ENCODE data around the gene BBLN.

Gene BBLN

DNA sequence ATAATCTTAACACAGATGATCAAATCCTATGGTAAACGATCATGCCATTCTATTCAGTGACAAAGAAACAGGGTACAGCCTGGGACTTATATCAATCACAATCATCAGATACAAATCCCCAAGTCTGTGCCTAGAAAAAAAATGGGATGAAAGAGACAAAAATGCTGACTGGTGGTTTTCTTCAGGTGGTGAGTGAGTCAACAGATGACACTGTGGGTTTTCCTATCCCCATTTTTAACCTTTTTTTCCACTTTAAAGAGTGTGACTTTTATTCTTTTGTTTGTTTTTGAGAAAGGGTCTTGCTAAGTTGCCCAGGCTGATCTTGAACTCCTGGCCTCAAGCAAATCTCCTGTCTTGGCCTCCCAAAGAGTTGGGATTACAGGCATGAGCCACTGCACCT lies 28.1 kb downstream of the BBLN start:
- no peak for DNase-seq (ENCODE audit: low read depth)
- H3K4me3 ChIP-seq (ENCODE audit: low read depth, low read length) = no peak overlapping the region
- TF ChIP-seq, protein P1, sequence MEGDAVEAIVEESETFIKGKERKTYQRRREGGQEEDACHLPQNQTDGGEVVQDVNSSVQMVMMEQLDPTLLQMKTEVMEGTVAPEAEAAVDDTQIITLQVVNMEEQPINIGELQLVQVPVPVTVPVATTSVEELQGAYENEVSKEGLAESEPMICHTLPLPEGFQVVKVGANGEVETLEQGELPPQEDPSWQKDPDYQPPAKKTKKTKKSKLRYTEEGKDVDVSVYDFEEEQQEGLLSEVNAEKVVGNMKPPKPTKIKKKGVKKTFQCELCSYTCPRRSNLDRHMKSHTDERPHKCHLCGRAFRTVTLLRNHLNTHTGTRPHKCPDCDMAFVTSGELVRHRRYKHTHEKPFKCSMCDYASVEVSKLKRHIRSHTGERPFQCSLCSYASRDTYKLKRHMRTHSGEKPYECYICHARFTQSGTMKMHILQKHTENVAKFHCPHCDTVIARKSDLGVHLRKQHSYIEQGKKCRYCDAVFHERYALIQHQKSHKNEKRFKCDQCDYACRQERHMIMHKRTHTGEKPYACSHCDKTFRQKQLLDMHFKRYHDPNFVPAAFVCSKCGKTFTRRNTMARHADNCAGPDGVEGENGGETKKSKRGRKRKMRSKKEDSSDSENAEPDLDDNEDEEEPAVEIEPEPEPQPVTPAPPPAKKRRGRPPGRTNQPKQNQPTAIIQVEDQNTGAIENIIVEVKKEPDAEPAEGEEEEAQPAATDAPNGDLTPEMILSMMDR (IDR thresholded peaks at IDR 0.05; ENCODE audit: low read depth, low read length, missing control alignments) = no peak

DNA sequence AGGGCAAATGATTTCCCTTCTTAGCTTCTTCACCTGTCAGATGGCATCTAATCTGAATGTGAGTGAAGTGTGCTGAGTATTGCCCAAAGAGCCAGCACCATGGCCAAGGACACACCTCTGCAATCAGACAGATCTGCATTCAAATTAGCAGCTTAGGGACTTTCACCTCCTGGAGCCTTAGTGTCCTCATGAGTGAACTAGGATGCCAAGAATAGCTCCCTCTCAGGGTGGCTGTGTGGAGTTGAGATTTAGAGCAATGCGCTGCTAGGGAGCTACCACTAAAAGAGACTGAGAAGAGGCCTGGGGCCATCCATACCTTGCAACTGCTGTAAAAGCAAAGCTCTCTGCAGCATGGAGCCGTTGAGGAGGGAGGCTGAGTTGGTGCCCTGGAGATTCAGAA lies 29.9 kb downstream of the BBLN start:
- TF ChIP-seq, protein P1 (IDR thresholded peaks at IDR 0.05; ENCODE audit: low read depth, low read length, missing control alignments) = peak; percentile 7
- peak overlapping the region; percentile 69 for H3K4me3 ChIP-seq (ENCODE audit: low read depth, low read length)
- no peak for DNase-seq (ENCODE audit: low read depth)

DNA sequence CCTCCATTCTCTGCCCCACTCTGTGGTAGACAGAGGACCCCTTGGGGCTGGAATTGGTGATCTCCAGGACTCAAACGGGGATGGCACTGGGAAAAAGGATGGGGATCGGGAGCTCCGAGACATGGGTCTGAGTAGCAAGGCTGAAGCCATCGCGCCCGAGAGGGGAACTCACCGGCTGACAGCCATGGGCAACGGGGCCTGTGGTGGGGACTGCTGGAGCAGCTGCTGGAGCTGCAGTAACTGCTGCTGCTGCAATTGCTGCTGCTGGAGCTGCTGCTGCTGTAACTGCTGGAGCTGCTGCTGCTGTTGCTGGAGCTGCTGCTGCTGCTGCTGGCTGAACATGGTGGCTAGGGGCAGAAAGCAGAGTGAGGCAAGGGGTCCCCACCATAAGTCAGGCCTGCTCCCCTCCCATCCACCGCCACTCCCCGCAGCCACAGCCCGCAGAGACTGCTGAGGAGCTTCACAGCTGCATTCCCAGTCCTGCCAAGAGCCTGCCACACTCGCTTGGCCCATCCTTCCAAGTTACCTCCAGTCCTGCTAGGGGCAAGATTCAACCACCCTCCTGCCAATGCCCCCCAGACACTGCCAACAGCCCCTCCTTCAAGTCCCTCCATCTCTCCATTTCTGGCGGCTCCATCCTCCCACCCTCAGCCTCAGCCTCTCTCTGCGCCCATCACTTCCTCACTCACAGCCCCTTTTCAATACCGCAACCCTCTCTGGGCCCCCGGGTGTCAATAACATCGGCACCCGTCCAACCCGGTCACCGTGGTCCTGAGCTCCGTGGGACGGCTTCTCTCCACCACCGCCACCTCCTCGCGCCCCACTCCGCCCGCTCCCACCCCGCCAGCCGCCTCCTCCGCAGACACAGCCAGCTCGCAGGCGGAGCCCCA lies 30.7 kb downstream of the BBLN start:
- no peak for DNase-seq (ENCODE audit: low read depth)
- TF ChIP-seq, protein P1 (IDR thresholded peaks at IDR 0.05; ENCODE audit: low read depth, low read length, missing control alignments) = no peak
- peak overlapping the region; percentile 69 for H3K4me3 ChIP-seq (ENCODE audit: low read depth, low read length)

DNA sequence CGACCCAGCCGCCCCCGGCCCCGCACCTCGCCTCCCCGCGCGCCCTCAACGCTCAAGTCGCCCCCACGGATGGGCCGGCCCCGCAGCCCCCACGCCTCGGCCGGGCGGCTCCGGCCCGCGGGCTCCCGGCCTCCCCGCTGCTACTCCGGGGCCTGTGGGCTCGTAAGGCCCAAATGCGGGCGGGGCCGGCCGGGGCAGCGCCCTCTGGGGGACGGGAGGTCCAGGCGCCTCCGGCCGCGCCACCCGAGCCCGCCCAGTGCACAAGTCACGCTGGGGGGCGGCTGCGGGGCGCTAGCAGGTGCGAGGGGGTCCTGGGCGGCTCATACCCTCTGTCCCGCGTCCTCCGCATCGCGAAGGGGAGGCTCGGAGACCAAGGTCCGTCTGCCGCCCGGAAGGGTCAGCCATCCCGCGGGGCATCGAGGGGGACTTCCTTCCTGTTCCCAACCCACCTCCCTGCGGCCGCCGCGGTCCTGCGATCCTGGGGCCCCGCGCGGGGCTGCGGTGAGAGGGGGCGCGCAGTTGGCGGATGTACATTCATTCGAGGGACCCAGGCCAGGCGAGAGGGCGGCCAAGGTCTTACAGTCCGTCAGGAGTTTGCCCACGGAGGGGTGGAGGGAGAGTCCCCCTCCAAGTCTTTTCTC lies 31.5 kb downstream of the BBLN start, which contains the start of gene CIZ1:
TSS of gene CIZ1 (minus strand) at position 167 of the 641 bp plus-strand sequence. CDS start 715 bp downstream, outside the sequence.
- peak within 1 kb of the TSS; percentile 69 for H3K4me3 ChIP-seq (ENCODE audit: low read depth, low read length)
- TF ChIP-seq, protein P1 (IDR thresholded peaks at IDR 0.05; ENCODE audit: low read depth, low read length, missing control alignments) = peak; percentile 64
- DNase-seq (ENCODE audit: low read depth) = peak; percentile 42

DNA sequence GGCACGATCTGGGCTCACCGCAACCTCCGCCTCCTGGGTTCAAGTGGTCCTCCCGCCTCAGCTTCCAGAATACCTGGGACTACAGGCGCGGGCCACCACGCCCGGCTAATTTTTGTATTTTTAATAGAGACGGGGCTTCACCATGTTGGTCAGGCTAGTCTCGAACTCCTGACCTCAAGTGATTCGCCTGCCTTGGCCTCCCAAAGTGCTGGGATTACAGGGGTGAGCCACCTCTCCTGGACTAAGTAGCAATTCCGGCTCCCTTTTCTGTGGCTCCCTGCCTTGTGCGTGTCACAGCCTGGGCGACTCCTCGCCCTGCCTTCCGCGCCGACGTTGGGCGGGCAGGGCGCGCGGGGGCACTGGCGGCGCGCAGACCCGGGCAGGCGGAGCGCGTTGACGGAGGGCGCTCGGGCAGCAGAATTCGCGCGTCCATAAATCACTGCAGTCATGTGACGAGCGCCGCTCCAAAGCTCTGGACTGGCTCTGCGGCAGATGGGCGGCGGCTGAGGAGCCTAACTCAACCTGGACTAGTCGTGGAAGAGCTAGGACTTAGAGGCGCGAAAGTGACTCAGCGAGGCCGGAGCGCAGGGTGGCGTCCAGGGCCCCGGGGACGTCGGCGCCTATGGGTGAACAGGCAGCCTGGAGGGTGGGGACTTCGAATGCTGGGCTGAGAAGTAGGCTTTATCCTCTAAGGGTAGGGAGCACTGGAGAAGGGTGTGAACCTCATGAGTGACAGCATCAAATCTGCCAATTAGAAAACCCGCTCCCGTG lies 32.7 kb downstream of the BBLN start:
- TF ChIP-seq, protein P1 (IDR thresholded peaks at IDR 0.05; ENCODE audit: low read depth, low read length, missing control alignments) = peak; percentile 40
- H3K4me3 ChIP-seq (ENCODE audit: low read depth, low read length) = peak overlapping the region; percentile 69
- peak; percentile 21 for DNase-seq (ENCODE audit: low read depth)

DNA sequence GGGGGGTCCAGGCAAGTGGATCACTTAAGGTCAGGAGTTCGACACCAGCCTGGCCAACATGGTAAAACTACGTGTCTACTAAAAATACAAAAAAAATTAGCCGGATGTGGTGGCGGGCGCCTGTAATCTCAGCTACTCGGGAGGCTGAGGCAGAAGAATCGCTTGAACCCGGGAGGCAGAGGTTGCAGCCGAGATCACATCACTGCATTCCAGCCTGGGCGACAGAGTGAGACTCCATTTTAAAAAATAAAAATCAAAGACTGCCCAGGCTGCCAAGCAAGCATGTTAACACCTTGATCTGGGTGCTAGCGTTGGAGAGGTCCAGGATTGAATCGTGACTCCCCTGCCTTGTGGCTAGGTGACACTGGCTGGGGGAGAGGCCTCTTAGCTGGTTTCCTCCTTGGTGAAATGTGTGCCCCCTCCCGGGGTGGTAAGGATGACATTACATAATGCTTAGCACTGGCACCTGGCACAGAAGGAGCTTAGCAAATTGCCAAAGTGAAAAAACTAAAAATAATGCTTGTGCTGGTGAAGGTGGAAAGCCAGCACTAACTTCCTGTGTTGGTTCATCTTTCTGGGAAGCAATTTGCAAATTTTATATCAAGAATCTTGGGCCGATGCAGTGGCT lies 33.5 kb downstream of the BBLN start:
- TF ChIP-seq, protein P1 (IDR thresholded peaks at IDR 0.05; ENCODE audit: low read depth, low read length, missing control alignments) = no peak
- no peak for DNase-seq (ENCODE audit: low read depth)

More for the DNA sequence above, 33.5 kb downstream of the BBLN start:
- H3K4me3 ChIP-seq (ENCODE audit: low read depth, low read length) = no peak overlapping the region

Data from GM12864 (cell line).